Astrocyte (in vitro differentiated cells and primary cell): ENCODE data around the gene SLC12A2. TPM values are rescaled to one million over a fixed set of nuclear protein-coding genes. Genes with fewer than 3 reads are reported as not detected.

Experiments used
- DNase-seq: peaks from one replicate; pipeline ENCODE4 v3.0.0-alpha.2; 2010; ENCODE audit warnings: low read depth
- FAIRE-seq: peaks from 2 replicates; lab custom pipeline; 2011; peaks lifted over from hg19 to GRCh38; lab: Jason Lieb, UNC
- H2AFZ ChIP-seq: 2 replicates; pipeline ENCODE4 v1.6.0; 2012; ENCODE audit warnings: low read depth, low read length, inconsistent platforms
- H3K27ac ChIP-seq: 2 replicates; pipeline ENCODE4 v1.5.1; 2011; ENCODE audit warnings: low read depth, low read length, inconsistent platforms
- H3K27me3 ChIP-seq: 2 replicates; pipeline ENCODE4 v1.6.0; 2011; ENCODE audit warnings: low read length, inconsistent platforms; ENCODE audit not compliant: insufficient read depth
- H3K36me3 ChIP-seq: 2 replicates; pipeline ENCODE4 v1.5.1; 2011; ENCODE audit warnings: low read length, inconsistent platforms; ENCODE audit not compliant: insufficient read depth
- H3K4me1 ChIP-seq: 2 replicates; pipeline ENCODE4 v1.5.1; 2011; ENCODE audit warnings: low read length, inconsistent platforms; ENCODE audit not compliant: insufficient read depth
- H3K4me2 ChIP-seq: 2 replicates; pipeline ENCODE4 v1.6.0; 2012; ENCODE audit warnings: low read length, inconsistent platforms
- H3K4me3 ChIP-seq: 2 replicates; pipeline ENCODE4 v1.5.1; 2011; ENCODE audit warnings: low read depth, mild to moderate bottlenecking, low read length, inconsistent platforms; ENCODE audit not compliant: insufficient read depth
- H3K79me2 ChIP-seq: 2 replicates; pipeline ENCODE4 v1.6.0; 2012; ENCODE audit warnings: mild to moderate bottlenecking, low read length, inconsistent platforms; ENCODE audit not compliant: insufficient read depth
- H3K9ac ChIP-seq: 2 replicates; pipeline ENCODE4 v1.6.0; 2012; ENCODE audit warnings: mild to moderate bottlenecking, low read length, inconsistent platforms
- H3K9me3 ChIP-seq: 2 replicates; pipeline ENCODE4 v1.5.1; 2012; ENCODE audit warnings: low read depth, mild to moderate bottlenecking, low read length, inconsistent platforms; ENCODE audit not compliant: insufficient read depth
- H4K20me1 ChIP-seq: 2 replicates; pipeline ENCODE4 v1.6.0; 2012; ENCODE audit warnings: low read length, inconsistent platforms; ENCODE audit not compliant: insufficient read depth
- H3K27ac Mint-ChIP-seq: one replicate; pipeline ENCODE4 v1.8.0; 2021; ENCODE audit warnings: mild to moderate bottlenecking, mixed read lengths; ENCODE audit not compliant: unreplicated experiment
- H3K27me3 Mint-ChIP-seq: one replicate; pipeline ENCODE4 v1.8.0; 2021; ENCODE audit warnings: low read depth, mixed read lengths; ENCODE audit not compliant: unreplicated experiment
- H3K36me3 Mint-ChIP-seq: one replicate; pipeline ENCODE4 v1.8.0; 2021; ENCODE audit warnings: low read depth, mixed read lengths; ENCODE audit not compliant: unreplicated experiment
- H3K4me1 Mint-ChIP-seq: one replicate; pipeline ENCODE4 v1.8.0; 2021; ENCODE audit warnings: low read depth, mixed read lengths; ENCODE audit not compliant: unreplicated experiment
- H3K4me3 Mint-ChIP-seq: one replicate; pipeline ENCODE4 v1.8.0; 2021; ENCODE audit warnings: mild to moderate bottlenecking, moderate library complexity, mixed read lengths; ENCODE audit not compliant: unreplicated experiment
- H3K9me3 Mint-ChIP-seq: one replicate; pipeline ENCODE4 v1.8.0; 2021; ENCODE audit warnings: mild to moderate bottlenecking, mixed read lengths; ENCODE audit not compliant: unreplicated experiment
- EZH2 ChIP-seq: IDR thresholded peaks from 2 replicates; pipeline ENCODE4 v1.6.1; 2012; ENCODE audit warnings: mild to moderate bottlenecking, low read length, inconsistent platforms; ENCODE audit not compliant: insufficient read depth
- total RNA-seq: library from RNA; stranded (reverse); gene quantifications from 2 replicates; pipeline ENCODE4 v1.2.1, GENCODE V29; 2021
- TF ChIP-seq, protein P1 (sequence below): IDR thresholded peaks from 2 replicates; pipeline ENCODE4 v1.5.1; 2011; ENCODE audit warnings: low read depth, mild to moderate bottlenecking, inconsistent platforms, low read length, moderate library complexity; ENCODE audit not compliant: insufficient read depth

SLC12A2 gene
- total RNA-seq, 1 donor from 2014 or later: 20.3 TPM

DNA sequence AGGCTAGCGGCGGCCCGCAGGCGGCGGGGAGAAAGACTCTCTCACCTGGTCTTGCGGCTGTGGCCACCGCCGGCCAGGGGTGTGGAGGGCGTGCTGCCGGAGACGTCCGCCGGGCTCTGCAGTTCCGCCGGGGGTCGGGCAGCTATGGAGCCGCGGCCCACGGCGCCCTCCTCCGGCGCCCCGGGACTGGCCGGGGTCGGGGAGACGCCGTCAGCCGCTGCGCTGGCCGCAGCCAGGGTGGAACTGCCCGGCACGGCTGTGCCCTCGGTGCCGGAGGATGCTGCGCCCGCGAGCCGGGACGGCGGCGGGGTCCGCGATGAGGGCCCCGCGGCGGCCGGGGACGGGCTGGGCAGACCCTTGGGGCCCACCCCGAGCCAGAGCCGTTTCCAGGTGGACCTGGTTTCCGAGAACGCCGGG lies 253 bp downstream of the SLC12A2 start:
- no peak for FAIRE-seq

DNA sequence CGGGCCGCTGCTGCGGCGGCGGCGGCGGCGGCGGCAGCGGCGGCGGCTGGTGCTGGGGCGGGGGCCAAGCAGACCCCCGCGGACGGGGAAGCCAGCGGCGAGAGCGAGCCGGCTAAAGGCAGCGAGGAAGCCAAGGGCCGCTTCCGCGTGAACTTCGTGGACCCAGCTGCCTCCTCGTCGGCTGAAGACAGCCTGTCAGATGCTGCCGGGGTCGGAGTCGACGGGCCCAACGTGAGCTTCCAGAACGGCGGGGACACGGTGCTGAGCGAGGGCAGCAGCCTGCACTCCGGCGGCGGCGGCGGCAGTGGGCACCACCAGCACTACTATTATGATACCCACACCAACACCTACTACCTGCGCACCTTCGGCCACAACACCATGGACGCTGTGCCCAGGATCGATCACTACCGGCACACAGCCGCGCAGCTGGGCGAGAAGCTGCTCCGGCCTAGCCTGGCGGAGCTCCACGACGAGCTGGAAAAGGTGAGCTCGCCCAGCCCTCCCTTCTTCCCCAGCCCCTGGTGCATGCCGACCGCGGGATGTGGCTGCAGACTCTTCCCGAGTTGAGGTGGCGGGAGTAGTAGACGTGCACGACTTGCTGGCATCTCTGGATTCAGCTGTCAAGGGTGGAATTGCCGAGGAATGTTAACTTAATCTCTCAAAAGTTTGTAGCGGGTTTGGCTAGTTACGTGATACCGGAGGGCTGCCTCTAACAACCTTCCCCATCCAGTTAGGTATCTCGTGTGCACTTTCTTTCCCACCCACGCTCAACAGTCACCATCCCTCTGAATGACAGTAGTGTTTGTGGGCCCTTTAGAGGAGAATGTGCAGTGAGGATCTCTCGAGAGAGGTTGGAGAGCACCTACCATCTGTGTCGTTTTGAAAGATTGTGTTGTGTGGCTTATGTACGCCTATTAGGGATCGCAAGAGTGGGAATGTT lies 932 bp downstream of the SLC12A2 start:
- FAIRE-seq: no peak
- no peaks in the 10 kb centered on the region for H3K9me3 ChIP-seq
- H3K9ac ChIP-seq: peak overlapping the region; percentile 92
- peaks cover 62% of the 10 kb centered on the region for H3K79me2 ChIP-seq
- peak overlapping the region; percentile 29 for H3K27ac ChIP-seq
- peak overlapping the region; percentile 90 for H3K4me2 ChIP-seq
- Mint-ChIP-seq H3K27me3 (no peaks in the 10 kb centered on the region), H3K27ac (peak overlapping the region; percentile 82), H3K4me1 (peaks cover 8% of the 10 kb centered on the region), H3K9me3 (no peaks in the 10 kb centered on the region), H3K4me3 (peak overlapping the region; percentile 93), H3K36me3 (no peaks in the 10 kb centered on the region)
- no peaks in the 10 kb centered on the region for H3K36me3 ChIP-seq
- H3K4me1 ChIP-seq: peaks cover 5% of the 10 kb centered on the region
- H3K27me3 ChIP-seq: no peaks in the 10 kb centered on the region
- H2AFZ ChIP-seq: peak overlapping the region; percentile 62
- no peak for TF ChIP-seq EZH2
- TF ChIP-seq, protein P1, sequence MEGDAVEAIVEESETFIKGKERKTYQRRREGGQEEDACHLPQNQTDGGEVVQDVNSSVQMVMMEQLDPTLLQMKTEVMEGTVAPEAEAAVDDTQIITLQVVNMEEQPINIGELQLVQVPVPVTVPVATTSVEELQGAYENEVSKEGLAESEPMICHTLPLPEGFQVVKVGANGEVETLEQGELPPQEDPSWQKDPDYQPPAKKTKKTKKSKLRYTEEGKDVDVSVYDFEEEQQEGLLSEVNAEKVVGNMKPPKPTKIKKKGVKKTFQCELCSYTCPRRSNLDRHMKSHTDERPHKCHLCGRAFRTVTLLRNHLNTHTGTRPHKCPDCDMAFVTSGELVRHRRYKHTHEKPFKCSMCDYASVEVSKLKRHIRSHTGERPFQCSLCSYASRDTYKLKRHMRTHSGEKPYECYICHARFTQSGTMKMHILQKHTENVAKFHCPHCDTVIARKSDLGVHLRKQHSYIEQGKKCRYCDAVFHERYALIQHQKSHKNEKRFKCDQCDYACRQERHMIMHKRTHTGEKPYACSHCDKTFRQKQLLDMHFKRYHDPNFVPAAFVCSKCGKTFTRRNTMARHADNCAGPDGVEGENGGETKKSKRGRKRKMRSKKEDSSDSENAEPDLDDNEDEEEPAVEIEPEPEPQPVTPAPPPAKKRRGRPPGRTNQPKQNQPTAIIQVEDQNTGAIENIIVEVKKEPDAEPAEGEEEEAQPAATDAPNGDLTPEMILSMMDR: no peak
- DNase-seq: peak; percentile 52
- peaks cover 37% of the 10 kb centered on the region for H4K20me1 ChIP-seq
- H3K4me3 ChIP-seq: peak overlapping the region; percentile 95

More for the DNA sequence above, 253 bp downstream of the SLC12A2 start:
- no peaks in the 10 kb centered on the region for H3K36me3 Mint-ChIP-seq
- H3K4me3 Mint-ChIP-seq: no peak overlapping the region
- Histone ChIP-seq H3K27me3 (no peaks in the 10 kb centered on the region), H3K4me3 (peak overlapping the region; percentile 95), H3K4me1 (peaks cover 5% of the 10 kb centered on the region), H3K4me2 (peak overlapping the region; percentile 90), H3K79me2 (peaks cover 61% of the 10 kb centered on the region), H3K36me3 (no peaks in the 10 kb centered on the region), H3K9me3 (no peaks in the 10 kb centered on the region), H4K20me1 (peaks cover 37% of the 10 kb centered on the region), H3K9ac (peak overlapping the region; percentile 92), H3K27ac (peak overlapping the region; percentile 91), H2AFZ (peak overlapping the region; percentile 62)
- TF ChIP-seq EZH2: no peak
- TF ChIP-seq, protein P1: no peak
- H3K4me1 Mint-ChIP-seq: peaks cover 8% of the 10 kb centered on the region
- no peaks in the 10 kb centered on the region for H3K9me3 Mint-ChIP-seq
- no peak overlapping the region for H3K27ac Mint-ChIP-seq
- H3K27me3 Mint-ChIP-seq: no peaks in the 10 kb centered on the region
- no peak for DNase-seq
